ENCODE measurements around the gene OPCML.
A peak's percentile ranks its signal among the peaks of the same experiment; 100 is the strongest.

The OPCML gene

DNA sequence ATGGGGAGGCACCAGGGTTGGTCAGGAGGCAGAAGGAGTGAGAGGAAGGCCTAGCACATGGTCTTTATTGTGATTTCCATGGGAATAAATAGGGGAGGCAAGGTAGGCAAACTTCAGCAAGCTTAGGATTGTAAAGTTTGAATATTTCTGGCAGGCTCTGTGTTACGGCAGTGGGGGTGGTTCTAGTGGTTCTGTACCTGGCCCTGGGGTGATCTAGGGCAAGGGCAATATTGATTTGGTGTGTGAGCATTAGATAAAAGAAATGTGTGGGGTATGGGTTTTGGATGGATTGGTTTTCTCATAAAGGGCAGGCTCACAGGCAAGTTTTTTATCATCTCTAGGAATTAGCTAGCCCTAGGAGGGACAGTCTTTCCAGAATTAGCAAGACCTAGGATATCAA, 584.0 kb downstream of the OPCML start:
- TF ChIP-seq, protein P1, sequence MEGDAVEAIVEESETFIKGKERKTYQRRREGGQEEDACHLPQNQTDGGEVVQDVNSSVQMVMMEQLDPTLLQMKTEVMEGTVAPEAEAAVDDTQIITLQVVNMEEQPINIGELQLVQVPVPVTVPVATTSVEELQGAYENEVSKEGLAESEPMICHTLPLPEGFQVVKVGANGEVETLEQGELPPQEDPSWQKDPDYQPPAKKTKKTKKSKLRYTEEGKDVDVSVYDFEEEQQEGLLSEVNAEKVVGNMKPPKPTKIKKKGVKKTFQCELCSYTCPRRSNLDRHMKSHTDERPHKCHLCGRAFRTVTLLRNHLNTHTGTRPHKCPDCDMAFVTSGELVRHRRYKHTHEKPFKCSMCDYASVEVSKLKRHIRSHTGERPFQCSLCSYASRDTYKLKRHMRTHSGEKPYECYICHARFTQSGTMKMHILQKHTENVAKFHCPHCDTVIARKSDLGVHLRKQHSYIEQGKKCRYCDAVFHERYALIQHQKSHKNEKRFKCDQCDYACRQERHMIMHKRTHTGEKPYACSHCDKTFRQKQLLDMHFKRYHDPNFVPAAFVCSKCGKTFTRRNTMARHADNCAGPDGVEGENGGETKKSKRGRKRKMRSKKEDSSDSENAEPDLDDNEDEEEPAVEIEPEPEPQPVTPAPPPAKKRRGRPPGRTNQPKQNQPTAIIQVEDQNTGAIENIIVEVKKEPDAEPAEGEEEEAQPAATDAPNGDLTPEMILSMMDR (conservative IDR thresholded peaks at IDR 0.05): no peak
- H3K27ac ChIP-seq: no peak overlapping the region

DNA sequence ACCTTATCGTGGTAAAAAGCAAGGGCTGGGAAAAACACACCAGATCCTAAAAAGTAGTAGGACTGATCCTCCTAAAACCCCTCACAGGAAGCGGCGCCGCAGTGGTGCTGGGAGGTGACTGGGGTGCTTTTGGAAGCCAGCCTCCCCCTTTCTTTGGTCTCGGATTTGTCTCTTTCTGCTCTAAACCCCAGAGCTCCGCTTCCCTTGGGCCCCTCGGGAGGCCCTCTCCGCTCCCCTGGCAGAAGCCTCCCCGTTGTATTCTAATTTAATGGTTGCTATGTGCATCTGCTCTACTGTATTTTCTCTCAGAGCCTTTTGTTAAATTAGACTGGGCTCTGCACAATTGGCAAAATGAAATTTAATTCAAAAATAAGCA, 587.7 kb downstream of the OPCML start:
- TF ChIP-seq, protein P1 (conservative IDR thresholded peaks at IDR 0.05): no peak

DNA sequence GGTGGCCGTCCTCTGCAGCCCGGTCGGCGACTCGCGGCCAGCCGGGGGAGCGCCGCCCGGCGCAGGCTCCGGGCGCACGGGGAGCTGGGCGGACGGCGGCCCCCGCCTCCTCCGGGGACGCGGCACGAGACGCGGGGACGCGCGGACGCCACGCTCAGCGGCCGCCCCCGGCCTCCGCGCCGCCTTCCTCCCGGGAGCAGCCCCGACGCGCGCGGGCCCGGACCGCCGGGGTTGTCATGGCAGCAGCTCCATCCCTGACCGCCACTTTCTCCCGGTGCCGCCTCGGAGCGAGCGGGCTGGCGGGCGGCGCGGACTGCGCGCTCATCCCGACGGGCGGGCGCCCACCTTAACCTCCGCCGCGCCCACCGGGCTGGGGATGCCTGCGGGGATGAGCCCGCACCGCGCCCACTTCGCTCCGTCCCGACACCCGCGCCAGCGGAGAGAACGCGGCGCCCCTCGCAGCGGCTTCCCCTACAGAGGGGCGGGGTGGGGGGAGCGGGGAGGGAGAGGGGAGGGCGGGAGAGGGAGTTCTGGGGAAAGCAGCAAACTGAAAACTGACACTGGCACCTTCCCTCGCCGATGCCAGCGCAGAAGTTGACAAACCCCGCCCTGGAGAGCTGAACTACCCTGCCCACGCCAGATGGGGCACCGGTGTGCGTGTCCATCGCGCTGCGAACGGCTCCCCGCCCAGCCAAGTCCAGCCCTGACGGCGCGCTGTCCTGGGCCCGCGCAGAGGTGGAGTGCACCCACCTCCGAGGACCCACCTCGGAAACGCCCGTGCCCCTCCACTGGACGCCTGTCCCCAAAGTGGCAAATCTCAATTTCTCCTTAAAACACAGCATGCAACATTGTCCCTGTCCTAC, 588.4 kb downstream of the OPCML start:
- no peak overlapping the region for H3K27ac ChIP-seq
- TF ChIP-seq, protein P1 (conservative IDR thresholded peaks at IDR 0.05): no peak

More for the DNA sequence above, 587.7 kb downstream of the OPCML start:
- H3K27ac ChIP-seq: no peak overlapping the region

DNA sequence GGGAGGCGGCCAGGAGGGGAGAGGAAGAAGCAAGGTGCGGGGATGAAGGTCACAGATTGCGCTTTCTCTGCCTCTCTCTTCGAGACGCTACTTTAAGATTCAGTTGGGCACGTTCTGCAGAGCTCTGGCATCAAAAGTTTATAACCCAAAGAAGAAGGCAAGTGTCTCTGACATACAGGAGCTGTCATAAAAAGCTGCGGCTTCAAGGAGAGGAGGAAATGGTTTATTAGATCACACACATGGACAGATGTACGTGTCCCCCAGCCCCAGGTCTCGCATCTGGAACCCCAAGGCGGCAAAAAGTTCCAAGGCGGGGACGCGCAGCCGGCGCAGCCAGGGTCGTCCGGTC, 589.0 kb downstream of the OPCML start:
- no peak overlapping the region for H3K27ac ChIP-seq
- TF ChIP-seq, protein P1 (conservative IDR thresholded peaks at IDR 0.05): no peak

DNA sequence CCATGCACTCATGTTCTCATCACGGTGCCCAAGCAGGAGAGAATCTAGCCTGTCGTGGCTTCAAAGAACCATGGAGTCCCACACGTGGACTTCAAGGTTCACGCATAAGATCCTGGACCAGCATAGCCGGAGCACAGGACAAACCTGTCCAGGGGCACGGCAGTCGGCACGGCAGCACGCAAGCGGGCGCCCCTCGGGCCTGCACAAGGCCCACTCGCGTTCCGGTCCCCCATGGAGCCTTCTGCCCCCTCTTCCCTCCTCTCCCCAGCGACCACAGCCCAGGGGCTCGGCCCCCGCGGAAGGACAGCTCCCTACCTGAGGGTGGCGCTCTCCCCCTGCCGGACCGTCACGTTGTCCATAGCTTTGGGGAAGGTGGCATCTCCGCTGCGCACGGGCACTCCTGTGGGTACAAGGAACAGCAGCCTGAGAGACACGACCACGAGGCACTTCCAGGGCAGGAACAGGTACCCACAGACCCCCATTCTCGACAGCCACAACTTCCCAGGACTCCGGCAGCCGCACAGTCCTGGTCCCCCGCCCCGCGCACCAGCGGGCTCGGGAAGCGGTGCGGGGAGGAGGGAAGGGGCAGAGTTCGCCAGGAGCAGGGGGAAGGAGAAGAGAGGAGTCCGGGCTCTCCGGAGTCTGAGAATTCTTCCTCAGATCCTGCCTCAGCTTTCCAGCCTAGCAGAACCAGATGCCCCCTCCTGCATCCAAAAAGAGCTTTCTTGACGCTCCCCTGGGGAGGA, 589.5 kb downstream of the OPCML start:
- H3K27ac ChIP-seq: no peak overlapping the region
- TF ChIP-seq, protein P1 (conservative IDR thresholded peaks at IDR 0.05): no peak; the same call in 1 of the 2 replicates

DNA sequence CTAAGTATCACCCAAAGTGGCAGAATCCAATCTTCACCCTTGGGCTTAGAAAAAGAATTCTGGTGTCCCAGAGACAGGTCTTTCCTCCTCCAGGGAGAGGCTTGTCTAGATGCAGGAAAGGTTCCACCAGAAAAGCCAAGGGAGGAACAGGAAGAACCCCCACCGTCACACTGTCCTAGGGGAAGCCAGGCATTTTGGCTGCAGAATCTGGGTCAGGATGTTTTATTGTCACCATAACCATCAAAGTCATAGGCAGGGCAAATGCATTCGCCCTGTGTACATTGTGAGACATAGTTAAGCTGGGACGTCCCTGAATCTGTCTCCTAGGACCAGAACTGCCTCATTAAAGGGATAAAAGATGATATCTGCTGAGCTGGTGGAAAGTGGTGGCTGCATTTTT, 590.5 kb downstream of the OPCML start:
- TF ChIP-seq, protein P1 (conservative IDR thresholded peaks at IDR 0.05): no peak
- H3K27ac ChIP-seq: no peak overlapping the region

DNA sequence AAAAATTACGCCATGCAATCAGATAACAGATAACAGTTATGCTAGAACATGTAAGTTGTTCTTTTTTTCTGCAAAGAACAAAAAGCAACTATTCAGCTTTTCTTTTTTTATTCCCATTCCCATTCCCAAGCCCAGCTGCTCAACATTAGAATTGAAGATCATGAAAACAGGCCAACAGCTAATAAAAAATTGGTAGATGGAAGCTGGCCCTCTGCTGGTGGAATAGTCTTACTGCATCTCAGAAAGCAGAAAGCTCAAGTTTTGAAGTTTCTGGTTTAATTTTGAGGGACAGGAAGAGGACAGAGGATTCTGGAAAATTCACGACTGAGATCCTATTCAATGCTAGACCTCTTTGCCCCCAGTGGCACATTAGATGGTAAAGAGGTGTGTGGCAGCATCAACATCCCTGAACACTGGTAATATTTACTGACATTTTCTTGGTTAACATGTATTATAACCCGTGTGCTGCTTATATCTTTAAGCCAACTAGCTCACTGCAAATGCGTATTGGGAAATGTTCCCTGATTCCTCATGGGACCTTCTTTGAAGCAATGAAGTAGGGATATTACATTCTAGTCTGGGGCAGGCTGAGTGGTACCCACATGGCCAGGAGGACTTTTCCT, 591.2 kb downstream of the OPCML start:
- TF ChIP-seq, protein P1 (conservative IDR thresholded peaks at IDR 0.05): peak; percentile 94
- H3K27ac ChIP-seq: no peak overlapping the region

Data from VCaP (cell line).